Measurements from ENCODE around the gene MVB12B.

GRCh38 chr9:126490214-126490631 is 163.6 kb downstream of the MVB12B start:
- TF ChIP-seq CTCF (conservative IDR thresholded peaks at IDR 0.05; ENCODE audit: low read depth, low read length) (no peak), SMC3 (IDR thresholded peaks at IDR 0.05; ENCODE audit: low read depth, low read length) (no peak), MXI1 (IDR thresholded peaks at IDR 0.05; ENCODE audit: borderline replicate concordance, low read depth, low read length) (no peak), POLR2A (IDR thresholded peaks at IDR 0.05; ENCODE audit: low read depth, low read length) (no peak)
